PC-9 (cell line): Measurements from ENCODE around the gene TM9SF1.

ENCODE experiments used
- CTCF ChIP-seq: fragments of 200-600 bp; sonication (generic); conservative IDR thresholded peaks from 2 replicates; pipeline ENCODE4 v1.6.1; 2017; ENCODE audit warnings: mixed run types, antibody characterized with exemption, mild to moderate bottlenecking, moderate library complexity
- EZH2 ChIP-seq: fragments of 200-600 bp; sonication (generic); IDR thresholded peaks from 2 replicates; pipeline ENCODE4 v1.8.0; 2017; ENCODE audit warnings: antibody characterized with exemption, low read depth

GRCh38 chr14:24224618-24225071 is 29.4 kb upstream of the TM9SF1 start:
- TF ChIP-seq CTCF (no peak), EZH2 (no peak)
